ENCODE results near the gene C19orf73. TPM values are rescaled to one million over a fixed set of nuclear protein-coding genes. Genes with fewer than 3 reads are reported as not detected.

The C19orf73 gene
- total RNA-seq, 1 donor from 2014 or later: 1.1 TPM

DNA sequence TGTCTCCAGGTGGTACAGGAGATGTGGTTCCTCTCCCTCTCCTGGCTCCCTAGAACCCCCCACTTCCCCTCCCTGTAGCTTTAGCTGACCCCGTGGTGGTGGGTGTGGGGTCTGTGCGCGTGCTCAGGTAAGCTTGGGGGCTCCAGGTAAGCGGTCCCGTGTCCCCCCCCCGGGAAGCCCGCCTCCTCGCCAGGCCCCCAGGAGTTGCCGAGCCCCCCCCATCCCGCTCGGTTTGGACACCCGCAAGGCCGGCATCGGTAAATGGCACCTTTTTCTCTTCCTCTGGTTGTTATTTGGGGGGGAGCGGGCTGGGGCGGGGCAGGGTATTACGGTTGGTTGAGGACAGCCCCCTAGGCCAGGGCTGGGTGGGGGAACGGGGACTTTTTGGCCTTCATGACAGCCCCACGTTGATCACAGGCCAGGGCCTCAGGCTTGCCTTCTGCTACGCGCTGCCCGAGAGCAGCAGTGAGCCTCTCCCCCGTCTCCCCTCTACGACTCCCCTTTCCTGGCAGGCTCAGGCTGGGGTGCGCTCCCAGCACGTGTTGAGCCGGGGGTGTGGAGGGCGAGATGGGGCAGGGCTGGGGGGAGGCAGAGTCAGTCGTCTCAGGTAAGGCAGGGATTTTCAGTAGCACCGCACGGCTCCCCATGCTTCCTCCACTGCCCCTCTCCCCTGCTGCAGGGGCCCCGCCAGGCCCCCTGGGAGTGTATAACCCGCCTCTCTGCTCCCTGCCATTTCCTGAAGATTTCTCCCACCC, 15.4 kb downstream of the C19orf73 start:
- Mint-ChIP-seq H3K36me3 (ENCODE audit: low read depth) (peaks cover 40% of the 10 kb centered on the region), H3K9me3 (ENCODE audit: low read depth) (no peaks in the 10 kb centered on the region), H3K4me3 (ENCODE audit: unreplicated experiment) (no peak overlapping the region), H3K27me3 (ENCODE audit: low read depth) (no peaks in the 10 kb centered on the region), H3K4me1 (ENCODE audit: low read depth) (peaks cover 3% of the 10 kb centered on the region), H3K27ac (ENCODE audit: unreplicated experiment) (no peak overlapping the region)
- DNase-seq (ENCODE audit: low spot score): no peak
- no peak for TF ChIP-seq CTCF (IDR thresholded peaks at IDR 0.05)

GRCh38 chr19:49102303-49102702, 16.6 kb downstream of the C19orf73 start:
- Mint-ChIP-seq H3K36me3 (ENCODE audit: low read depth) (peaks cover 39% of the 10 kb centered on the region), H3K9me3 (ENCODE audit: low read depth) (no peaks in the 10 kb centered on the region), H3K4me3 (ENCODE audit: unreplicated experiment) (no peak overlapping the region), H3K4me1 (ENCODE audit: low read depth) (peaks cover 5% of the 10 kb centered on the region), H3K27ac (ENCODE audit: unreplicated experiment) (no peak overlapping the region), H3K27me3 (ENCODE audit: low read depth) (no peaks in the 10 kb centered on the region)
- DNase-seq (ENCODE audit: low spot score): no peak
- no peak for TF ChIP-seq CTCF (IDR thresholded peaks at IDR 0.05)

DNA sequence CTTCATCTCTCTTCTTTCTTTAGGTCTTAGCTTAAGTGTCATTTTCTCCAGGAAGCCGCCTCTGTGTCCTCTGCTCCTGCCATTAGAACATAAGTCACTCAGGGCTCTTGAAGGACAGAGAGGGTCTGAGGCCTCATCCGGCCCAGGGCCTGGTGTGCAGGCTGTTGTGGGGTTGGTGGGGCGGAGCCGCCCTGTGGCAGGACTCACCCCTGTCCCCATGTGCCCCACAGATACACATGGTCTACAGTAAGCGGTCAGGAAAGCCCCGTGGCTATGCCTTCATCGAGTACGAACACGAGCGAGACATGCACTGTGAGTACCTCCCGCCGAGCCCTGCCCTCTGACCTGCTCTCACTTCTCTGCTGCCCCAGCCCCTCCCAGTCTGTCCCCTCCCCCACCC, 17.8 kb downstream of the C19orf73 start:
- H3K27me3 Mint-ChIP-seq (ENCODE audit: low read depth): no peaks in the 10 kb centered on the region
- H3K36me3 Mint-ChIP-seq (ENCODE audit: low read depth): peaks cover 32% of the 10 kb centered on the region
- no peak for TF ChIP-seq CTCF (IDR thresholded peaks at IDR 0.05)
- no peak overlapping the region for H3K4me3 Mint-ChIP-seq (ENCODE audit: unreplicated experiment)
- H3K4me1 Mint-ChIP-seq (ENCODE audit: low read depth): peaks cover 6% of the 10 kb centered on the region
- no peak for DNase-seq (ENCODE audit: low spot score)
- no peak overlapping the region for H3K27ac Mint-ChIP-seq (ENCODE audit: unreplicated experiment)
- H3K9me3 Mint-ChIP-seq (ENCODE audit: low read depth): no peaks in the 10 kb centered on the region

GRCh38 chr19:49098795-49099194, 20.1 kb downstream of the C19orf73 start:
- no peak for TF ChIP-seq CTCF (IDR thresholded peaks at IDR 0.05)
- DNase-seq (ENCODE audit: low spot score): no peak
- Mint-ChIP-seq H3K36me3 (ENCODE audit: low read depth) (peaks cover 24% of the 10 kb centered on the region), H3K4me3 (ENCODE audit: unreplicated experiment) (no peak overlapping the region), H3K4me1 (ENCODE audit: low read depth) (peaks cover 6% of the 10 kb centered on the region), H3K27me3 (ENCODE audit: low read depth) (no peaks in the 10 kb centered on the region), H3K27ac (ENCODE audit: unreplicated experiment) (no peak overlapping the region), H3K9me3 (ENCODE audit: low read depth) (no peaks in the 10 kb centered on the region)

- H3K27me3 Mint-ChIP-seq (ENCODE audit: low read depth): no peaks in the 10 kb centered on the region
- no peak overlapping the region for H3K4me3 Mint-ChIP-seq (ENCODE audit: unreplicated experiment)
- H3K27ac Mint-ChIP-seq (ENCODE audit: unreplicated experiment): peak overlapping the region; percentile 45
- peaks cover 27% of the 10 kb centered on the region for H3K36me3 Mint-ChIP-seq (ENCODE audit: low read depth)
- TF ChIP-seq CTCF (IDR thresholded peaks at IDR 0.05): peak; percentile 98
- peaks cover 6% of the 10 kb centered on the region for H3K4me1 Mint-ChIP-seq (ENCODE audit: low read depth)
- no peaks in the 10 kb centered on the region for H3K9me3 Mint-ChIP-seq (ENCODE audit: low read depth)
- DNase-seq (ENCODE audit: low spot score): no peak
Measured at GRCh38 chr19:49097453-49098288, 21.3 kb downstream of the C19orf73 start.

Data from chondrocyte (in vitro differentiated cells).